ES-I3 (cell line): ENCODE results near the gene TSPAN3.

Source experiments
- H3K36me3 ChIP-seq: 2 replicates; pipeline ENCODE4 v1.6.1; 2013; ENCODE audit warnings: mild to moderate bottlenecking, low read length, control low read depth, moderate library complexity; ENCODE audit not compliant: insufficient read depth
- H3K4me1 ChIP-seq: 2 replicates; pipeline ENCODE4 v1.6.1; 2013; ENCODE audit warnings: mild to moderate bottlenecking, control low read depth, low read length; ENCODE audit not compliant: insufficient read depth
- H3K9ac ChIP-seq: 2 replicates; pipeline ENCODE4 v1.6.1; 2013; ENCODE audit warnings: low read depth, mild to moderate bottlenecking, low read length, moderate library complexity
- H3K9me3 ChIP-seq: 2 replicates; pipeline ENCODE4 v1.6.1; 2013; ENCODE audit warnings: mild to moderate bottlenecking, low read length, moderate library complexity; ENCODE audit not compliant: control insufficient read depth, insufficient read depth

The TSPAN3 gene

GRCh38 chr15:77052556-77052955 lies 18.4 kb downstream of the TSPAN3 start:
- H3K36me3 ChIP-seq = peaks cover 6% of the 10 kb centered on the region; the same call in 1 of the 2 replicates
- H3K9me3 ChIP-seq = no peaks in the 10 kb centered on the region
- peaks cover 14% of the 10 kb centered on the region for H3K4me1 ChIP-seq
- no peak overlapping the region for H3K9ac ChIP-seq

GRCh38 chr15:77048135-77048876 lies 22.6 kb downstream of the TSPAN3 start:
- Histone ChIP-seq H3K9ac (no peak overlapping the region), H3K36me3 (peaks cover 6% of the 10 kb centered on the region; the same call in 1 of the 2 replicates), H3K9me3 (no peaks in the 10 kb centered on the region), H3K4me1 (no peaks in the 10 kb centered on the region)

- Histone ChIP-seq H3K9me3 (no peaks in the 10 kb centered on the region), H3K9ac (no peak overlapping the region), H3K4me1 (no peaks in the 10 kb centered on the region), H3K36me3 (0 out of 2 replicates have a peak, but pooled peaks cover under 1% of the 10 kb centered on the region)
These were observed 24.1 kb downstream of the TSPAN3 start for GRCh38 chr15:77046704-77047412.

GRCh38 chr15:77045985-77046384 lies 24.9 kb downstream of the TSPAN3 start:
- Histone ChIP-seq H3K9me3 (no peaks in the 10 kb centered on the region), H3K9ac (no peak overlapping the region), H3K36me3 (no peaks in the 10 kb centered on the region), H3K4me1 (no peaks in the 10 kb centered on the region)

GRCh38 chr15:77044228-77045042 lies 26.5 kb downstream of the TSPAN3 start:
- Histone ChIP-seq H3K9ac (no peak overlapping the region), H3K4me1 (no peaks in the 10 kb centered on the region), H3K36me3 (no peaks in the 10 kb centered on the region; the same call in 1 of the 2 replicates), H3K9me3 (no peaks in the 10 kb centered on the region)

GRCh38 chr15:77042955-77043920 lies 27.7 kb downstream of the TSPAN3 start:
- Histone ChIP-seq H3K4me1 (no peaks in the 10 kb centered on the region), H3K36me3 (no peaks in the 10 kb centered on the region; the same call in 1 of the 2 replicates), H3K9ac (no peak overlapping the region), H3K9me3 (no peaks in the 10 kb centered on the region)

GRCh38 chr15:77042245-77042919 lies 28.5 kb downstream of the TSPAN3 start:
- H3K36me3 ChIP-seq = no peaks in the 10 kb centered on the region; the same call in 1 of the 2 replicates
- no peaks in the 10 kb centered on the region for H3K9me3 ChIP-seq
- H3K9ac ChIP-seq = no peak overlapping the region
- H3K4me1 ChIP-seq = no peaks in the 10 kb centered on the region

GRCh38 chr15:77040673-77041072 lies 30.2 kb downstream of the TSPAN3 start:
- Histone ChIP-seq H3K36me3 (no peaks in the 10 kb centered on the region; the same call in 1 of the 2 replicates), H3K4me1 (no peaks in the 10 kb centered on the region), H3K9me3 (no peaks in the 10 kb centered on the region), H3K9ac (no peak overlapping the region)

- Histone ChIP-seq H3K9ac (no peak overlapping the region), H3K9me3 (no peaks in the 10 kb centered on the region), H3K4me1 (no peaks in the 10 kb centered on the region), H3K36me3 (no peaks in the 10 kb centered on the region; the same call in 1 of the 2 replicates)
These were observed 31.1 kb downstream of the TSPAN3 start for GRCh38 chr15:77039848-77040247.

GRCh38 chr15:77039217-77039533 lies 31.7 kb downstream of the TSPAN3 start:
- no peaks in the 10 kb centered on the region for H3K4me1 ChIP-seq
- H3K36me3 ChIP-seq = no peaks in the 10 kb centered on the region; the same call in 1 of the 2 replicates
- no peak overlapping the region for H3K9ac ChIP-seq

GRCh38 chr15:77038312-77039216 lies 32.3 kb downstream of the TSPAN3 start:
- Histone ChIP-seq H3K36me3 (no peaks in the 10 kb centered on the region; the same call in 1 of the 2 replicates), H3K9ac (no peak overlapping the region), H3K4me1 (no peaks in the 10 kb centered on the region), H3K9me3 (no peaks in the 10 kb centered on the region)

More at GRCh38 chr15:77039217-77039533, 31.7 kb downstream of the TSPAN3 start:
- H3K9me3 ChIP-seq = no peaks in the 10 kb centered on the region

GRCh38 chr15:77037388-77038209 lies 33.3 kb downstream of the TSPAN3 start:
- Histone ChIP-seq H3K9me3 (no peaks in the 10 kb centered on the region), H3K9ac (no peak overlapping the region), H3K4me1 (no peaks in the 10 kb centered on the region), H3K36me3 (no peaks in the 10 kb centered on the region; the same call in 1 of the 2 replicates)
